NCI-H146 treated with DMSO at 0.1 percent for 48 hours (cell line): ENCODE measurements around the gene LMF2.

ENCODE experiments used
- DNase-seq: peaks from one replicate; lab custom pipeline; 2025; ENCODE audit not compliant: unreplicated experiment; lab: John Stamatoyannopoulos, UW

Gene LMF2

DNA sequence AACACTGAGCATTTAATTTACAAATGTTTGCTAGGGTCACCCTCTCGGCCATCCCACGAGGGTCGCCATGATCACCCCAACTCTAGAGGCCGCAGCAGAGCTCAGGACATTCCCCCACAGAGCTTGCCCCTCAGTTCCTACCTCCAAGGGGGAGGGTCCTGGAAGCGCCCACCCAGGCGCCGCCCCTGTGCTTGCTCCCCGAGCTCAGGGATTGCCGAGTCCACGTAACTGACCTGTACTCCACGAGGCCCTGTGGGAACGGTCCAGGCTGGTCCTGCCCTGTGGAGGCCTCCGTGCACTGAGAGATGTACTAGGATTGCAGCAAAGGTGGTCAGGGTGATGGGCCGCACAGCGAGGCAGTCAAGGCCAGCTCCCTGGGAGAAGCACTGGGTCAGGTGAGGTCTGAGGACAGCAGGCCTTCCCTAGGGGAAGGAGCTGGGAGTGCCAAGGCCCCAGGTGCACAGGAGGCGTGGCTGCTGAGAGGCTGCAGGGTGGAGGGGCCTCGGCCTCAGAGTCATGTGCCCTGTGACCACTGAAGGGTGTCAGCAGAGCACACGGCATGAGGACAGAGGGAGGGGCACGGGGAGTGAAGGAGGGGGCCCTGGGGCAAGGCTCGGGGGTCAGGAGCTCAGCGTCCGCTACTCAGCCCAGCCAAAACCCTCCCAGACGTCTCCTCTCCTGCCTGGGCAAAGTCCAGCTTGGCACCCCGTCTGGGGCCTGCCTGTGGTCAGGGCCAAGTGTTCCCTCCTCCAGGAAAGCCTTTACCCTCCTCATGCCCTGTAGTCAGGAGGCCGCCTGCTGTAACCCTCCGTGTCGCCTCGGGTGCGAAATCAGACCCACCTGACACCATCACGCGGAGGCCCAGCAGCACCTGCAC is 23.3 kb downstream of the LMF2 start:
- no peak for DNase-seq

DNA sequence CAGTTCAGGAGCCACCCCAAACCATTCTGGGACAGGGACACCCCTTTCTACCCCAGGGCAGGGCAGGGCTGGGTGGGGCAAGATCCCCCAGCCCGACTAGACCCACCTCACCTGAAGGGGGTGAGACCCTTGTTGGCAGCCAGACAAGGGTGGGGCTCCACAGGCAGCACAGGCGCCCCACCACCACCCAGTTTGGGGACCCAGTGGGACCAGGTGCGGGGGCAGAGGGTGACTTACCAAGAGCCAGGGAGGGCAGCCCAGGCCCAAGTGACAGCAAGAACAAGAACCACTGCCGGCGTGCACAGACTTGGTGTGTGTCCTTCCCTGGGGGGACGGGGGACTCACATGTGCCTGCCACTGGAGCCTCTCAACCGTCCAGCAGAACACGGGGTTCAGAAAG is 23.9 kb downstream of the LMF2 start:
- DNase-seq = no peak

- no peak for DNase-seq
Observed at GRCh38 chr22:50483106-50483505, 24.4 kb downstream of the LMF2 start.

- no peak for DNase-seq
Observed at GRCh38 chr22:50482107-50483074, 25.1 kb downstream of the LMF2 start.

DNA sequence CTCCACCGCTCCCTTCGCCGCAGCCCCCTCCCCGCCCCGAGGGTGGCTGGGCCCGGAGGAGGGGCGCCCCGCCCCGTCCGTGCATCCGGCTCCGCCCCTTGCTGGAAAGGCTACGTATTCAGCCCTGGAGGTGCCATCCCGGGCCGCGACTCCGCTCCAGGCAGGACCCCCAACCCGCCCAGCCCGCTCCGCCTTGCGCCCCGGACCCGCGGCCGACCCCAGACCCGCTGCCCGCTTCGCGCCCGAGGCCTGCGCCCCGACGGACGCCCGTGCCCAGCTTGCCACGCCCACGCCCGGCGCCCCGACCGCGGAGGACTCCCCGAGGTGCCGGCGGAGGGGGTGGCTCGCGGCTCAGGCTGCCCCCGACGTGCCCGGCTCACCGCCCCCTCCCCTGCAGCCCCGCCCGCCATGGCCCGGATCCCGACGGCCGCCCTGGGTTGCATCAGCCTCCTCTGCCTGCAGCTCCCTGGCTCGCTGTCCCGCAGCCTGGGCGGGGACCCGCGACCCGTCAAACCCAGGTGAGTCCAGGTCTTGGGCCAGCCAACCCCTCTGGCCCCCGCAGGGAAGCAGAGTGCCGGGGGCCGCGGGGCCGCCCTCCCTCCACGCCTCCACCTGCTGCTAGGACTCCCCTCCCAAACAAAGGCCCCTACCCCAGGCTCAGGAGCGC is 25.9 kb downstream of the LMF2 start, which contains the start of gene ADM2:
TSS of gene ADM2 (plus strand) at position 104 of the 667 bp plus-strand sequence. CDS start at position 409, 305 bp downstream.
- DNase-seq = no peak

DNA sequence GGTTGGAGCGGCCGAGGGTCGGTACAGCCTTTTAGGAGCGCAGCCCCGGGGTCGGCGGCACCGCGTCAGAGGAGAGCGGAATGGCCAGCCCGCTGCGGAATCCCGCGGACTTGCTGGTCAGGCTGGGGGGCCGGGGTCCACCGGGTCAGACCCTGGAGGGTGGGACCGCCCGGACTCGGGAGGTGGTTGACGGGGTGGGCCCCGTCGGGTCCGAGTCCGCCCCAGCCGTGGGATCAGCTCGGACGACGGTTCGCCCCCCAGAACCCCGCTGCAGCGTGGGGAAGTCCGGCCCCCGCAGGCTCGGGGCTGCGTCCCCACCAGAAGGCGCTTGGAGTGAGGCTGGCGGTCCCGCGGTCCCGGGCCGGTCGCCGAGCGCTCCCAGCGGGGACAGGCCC is 26.5 kb downstream of the LMF2 start:
- no peak for DNase-seq

- DNase-seq = no peak
Observed at GRCh38 chr22:50479721-50480120, 27.8 kb downstream of the LMF2 start.

- no peak for DNase-seq
Observed at GRCh38 chr22:50477923-50478322, 29.6 kb downstream of the LMF2 start.

- no peak for DNase-seq
Observed at GRCh38 chr22:50476868-50477267, 30.6 kb downstream of the LMF2 start.

DNA sequence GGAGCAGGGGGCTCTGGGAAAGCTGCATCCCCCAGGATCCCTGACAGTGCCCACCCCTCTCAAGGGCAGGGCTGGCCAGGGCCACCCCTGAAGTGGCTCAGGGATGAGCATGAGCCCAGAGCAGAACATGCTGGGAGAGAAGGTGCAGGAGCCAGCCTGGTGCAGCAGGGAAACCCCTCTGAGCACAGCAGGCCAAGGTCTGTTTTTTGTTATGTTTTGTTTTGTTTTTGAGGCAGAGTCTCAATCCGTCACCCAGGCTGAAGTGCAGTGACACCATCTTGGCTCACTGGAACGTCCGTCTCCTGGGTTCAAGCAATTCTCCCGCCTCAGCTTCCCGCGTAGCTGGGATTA is 31.9 kb downstream of the LMF2 start:
- DNase-seq = no peak

DNA sequence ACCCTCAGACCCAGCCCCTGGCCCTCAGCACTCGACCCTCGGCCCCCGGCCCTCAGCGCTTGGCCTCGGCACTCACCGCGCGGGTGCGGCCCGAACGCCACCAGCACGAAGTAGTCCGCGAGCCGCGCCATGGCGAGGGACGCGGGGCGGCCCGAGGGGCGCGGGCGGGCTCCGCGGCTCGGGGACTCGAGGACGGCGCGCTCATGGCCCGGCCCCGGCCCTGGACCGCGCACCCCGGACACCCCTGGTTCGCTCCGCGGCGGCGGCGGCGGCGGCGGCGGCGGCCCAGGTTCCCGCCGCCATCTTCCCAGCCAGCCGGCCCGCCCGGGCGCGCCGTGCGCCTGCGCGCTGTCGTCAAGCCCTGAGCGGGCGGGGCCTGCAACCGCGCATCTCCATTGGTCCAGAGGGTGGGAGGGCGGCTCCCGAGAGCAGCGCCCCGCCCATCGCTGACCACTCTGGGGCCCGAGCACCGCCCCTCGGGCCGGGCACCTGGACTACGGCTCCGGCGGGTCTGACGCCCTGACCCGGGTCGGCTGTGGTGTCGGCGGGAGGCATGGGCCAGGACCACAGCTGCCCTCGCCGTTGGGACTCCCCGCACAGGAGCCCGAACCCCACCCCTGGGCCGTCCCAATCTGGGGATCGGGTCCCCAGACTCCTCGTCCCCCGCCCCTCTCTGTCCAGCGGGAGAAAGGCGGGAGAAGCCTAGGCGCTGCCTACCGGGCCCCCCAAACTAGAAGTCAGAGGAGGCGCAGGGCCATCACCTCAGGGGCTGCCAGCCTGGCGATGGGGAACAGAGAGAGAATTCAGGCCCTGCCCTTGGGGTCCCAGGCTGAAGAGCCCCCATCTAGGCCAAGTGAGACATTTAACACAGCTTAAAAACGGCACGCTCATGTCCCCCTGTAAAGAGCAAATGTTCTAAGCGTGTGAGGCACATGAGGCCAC is 32.5 kb downstream of the LMF2 start, which contains the start of gene SBF1:
TSS of gene SBF1 (minus strand) at position 326 of the 942 bp plus-strand sequence. CDS start at position 131, 195 bp downstream.
- peak; percentile 57 for DNase-seq

DNA sequence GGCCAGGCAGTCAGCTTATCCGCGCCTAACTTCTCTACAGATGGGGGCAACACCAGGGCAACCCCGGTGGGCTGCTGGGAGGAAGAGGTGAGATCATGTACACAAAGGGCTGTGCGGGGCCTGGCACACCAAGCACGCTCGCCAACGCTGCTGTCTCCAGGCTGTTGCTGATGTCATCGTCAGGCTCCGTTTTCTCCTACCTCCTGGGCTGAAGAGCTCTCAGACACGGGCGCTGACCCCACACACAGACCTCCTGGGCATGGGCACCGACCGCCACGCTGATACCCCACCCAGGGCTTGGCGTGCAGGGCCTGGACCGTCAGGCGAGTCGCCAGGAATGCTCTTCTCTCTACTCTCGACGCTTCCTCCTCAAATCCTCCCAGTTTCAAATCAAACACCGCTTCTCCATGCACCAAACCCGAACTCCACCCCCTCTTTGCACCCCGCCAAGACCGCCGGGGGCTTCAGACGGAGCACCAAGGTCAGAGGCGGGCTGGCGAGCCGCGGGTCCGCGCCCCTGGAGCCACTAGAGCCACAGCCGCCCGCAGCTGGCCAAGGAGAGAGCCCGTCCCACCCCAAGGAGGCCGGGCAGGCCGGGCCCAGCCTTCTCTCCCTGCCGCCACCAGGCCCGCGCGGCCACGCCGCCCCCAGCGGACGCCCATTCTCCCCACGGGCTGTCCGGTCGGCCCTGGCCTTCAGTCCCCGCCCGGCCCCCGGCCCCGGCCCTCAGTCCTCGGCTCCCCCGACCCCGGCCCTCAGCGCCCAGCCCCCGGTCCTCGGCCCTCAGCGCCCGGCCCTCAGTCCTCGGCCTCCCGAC is 33.4 kb downstream of the LMF2 start:
- no peak for DNase-seq

- DNase-seq = no peak
Observed at GRCh38 chr22:50473088-50473487, 34.4 kb downstream of the LMF2 start.

DNA sequence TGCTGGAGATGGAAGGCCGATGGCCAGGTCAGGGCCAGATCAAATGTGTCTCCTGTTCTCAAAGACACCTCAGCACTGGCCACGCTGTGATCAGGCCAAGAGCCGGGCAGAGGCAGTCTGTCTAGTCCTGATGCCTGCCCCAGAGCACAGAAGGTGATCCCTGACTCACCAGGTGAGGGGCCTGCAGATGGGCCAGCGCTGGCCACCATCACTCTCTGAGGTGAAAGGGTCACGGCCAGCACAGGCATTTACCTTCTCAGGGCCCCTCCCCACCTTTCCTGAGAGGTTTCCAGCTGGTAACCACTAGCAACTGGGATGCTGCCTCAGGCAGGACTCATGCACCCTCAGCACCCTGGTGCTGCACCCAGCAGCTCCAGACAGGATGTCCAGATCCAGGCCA is 35.5 kb downstream of the LMF2 start:
- DNase-seq = no peak

- no peak for DNase-seq
Observed at GRCh38 chr22:50471197-50471847, 36.2 kb downstream of the LMF2 start.

- DNase-seq = no peak
Observed at GRCh38 chr22:50470491-50470890, 37.0 kb downstream of the LMF2 start.

DNA sequence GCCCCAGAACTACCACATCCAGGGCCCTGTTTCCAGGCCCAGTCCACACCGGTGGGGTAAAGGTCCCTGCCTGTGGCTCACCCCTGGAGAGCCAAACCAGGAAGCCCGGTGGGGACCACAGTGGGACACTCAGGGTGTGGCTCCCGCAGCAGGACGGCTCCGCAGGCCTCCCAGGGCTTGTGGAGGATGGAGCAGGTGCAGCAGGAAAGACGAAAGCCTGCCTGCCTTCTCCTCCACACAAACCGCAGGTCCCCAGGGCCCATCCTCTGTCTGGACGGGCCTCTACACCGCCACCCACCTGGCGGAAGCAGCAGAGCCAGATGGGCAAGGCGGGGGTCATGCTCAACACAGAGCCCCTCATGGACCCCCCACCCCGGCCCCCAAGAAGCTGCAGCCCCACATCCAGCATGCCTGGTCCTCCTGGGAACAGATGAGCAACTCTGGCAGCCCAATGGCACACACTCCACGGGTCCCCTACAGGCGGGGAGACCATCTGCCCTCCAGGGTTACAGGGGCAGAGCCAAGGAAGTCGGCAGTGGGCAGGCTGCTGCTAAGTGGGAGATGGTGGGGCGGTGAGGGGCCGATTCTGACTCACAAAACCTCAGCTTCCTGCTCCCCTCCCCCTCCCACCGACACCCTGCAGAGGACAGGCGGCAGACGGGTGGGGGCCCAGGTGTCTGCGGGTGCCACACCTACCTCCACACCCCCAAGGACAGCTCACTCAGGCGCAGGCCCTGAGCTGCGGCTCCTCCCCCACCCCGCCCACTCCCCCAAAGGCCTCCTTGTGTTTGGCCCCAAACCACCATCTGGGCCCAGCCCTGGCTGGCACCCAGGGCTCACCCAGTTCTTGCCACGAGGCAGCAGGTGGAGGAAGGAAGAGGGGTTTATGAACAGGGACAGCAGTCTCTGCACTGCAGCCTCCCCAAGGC is 37.9 kb downstream of the LMF2 start:
- no peak for DNase-seq

DNA sequence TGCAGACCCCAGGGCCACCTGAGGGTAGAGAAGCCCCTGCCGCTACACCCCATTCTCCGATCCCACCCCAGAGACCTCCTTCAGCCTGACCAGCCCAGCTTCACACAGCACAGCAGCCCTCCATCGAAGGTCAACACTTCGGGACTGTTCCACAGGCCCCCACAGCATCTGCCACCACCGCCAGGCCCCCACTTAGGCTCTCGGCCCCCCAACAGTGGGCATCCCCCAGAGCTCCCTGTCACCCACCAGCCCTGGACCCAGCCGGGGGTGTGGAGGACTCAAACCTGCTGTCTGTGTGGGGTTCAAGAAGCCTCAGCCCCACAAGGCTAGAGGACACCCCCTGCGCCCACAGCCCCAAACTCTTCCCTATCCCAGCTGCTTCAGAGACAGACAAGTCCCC is 38.9 kb downstream of the LMF2 start:
- no peak for DNase-seq
